MM.1S (cell line): Measurements from ENCODE around the gene PGBD5.
"Not testable (repeated sequence)": the region's sequence is repeated elsewhere in the genome, so short reads cannot be mapped to it uniquely, and the experiment has no call there.

Experiments
- CTCF ChIP-seq: fragments of 300-600 bp; sonication (generic); IDR thresholded peaks from 2 replicates; pipeline ENCODE4 v1.5.1; 2016; ENCODE audit warnings: antibody characterized with exemption, low read length, mixed read lengths
- EZH2 ChIP-seq: fragments of 300-600 bp; sonication (generic); optimal IDR thresholded peaks from 2 replicates; pipeline ENCODE3; 2017; ENCODE audit warnings: low read depth, mild to moderate bottlenecking, antibody characterized with exemption, low read length, mixed read lengths

DNA sequence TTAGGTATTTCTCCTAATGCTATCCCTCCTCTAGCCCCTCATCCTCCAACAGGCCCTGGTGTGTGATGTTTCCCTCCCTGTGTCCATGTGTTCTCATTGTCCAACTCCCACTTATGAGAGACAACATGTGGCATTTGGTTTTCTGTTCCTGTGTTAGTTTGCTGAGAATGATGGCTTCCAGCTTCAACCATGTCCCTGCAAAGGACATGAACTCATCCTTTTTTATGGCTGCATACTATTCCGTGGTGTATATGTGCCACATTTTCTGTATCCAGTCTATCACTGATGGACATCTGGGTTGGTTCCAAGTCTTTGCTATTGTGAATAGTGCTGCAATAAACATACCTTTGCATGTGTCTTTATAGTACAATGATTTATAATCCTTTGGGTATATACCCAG, 44.6 kb upstream of the PGBD5 start:
- TF ChIP-seq EZH2, CTCF: not testable (repeated sequence)
